SH-SY5Y (cell line): ENCODE data around the gene STC2.

Experiments used
- GATA2 ChIP-seq: IDR thresholded peaks from 2 replicates; pipeline ENCODE4 v1.6.1; 2011; ENCODE audit warnings: mild to moderate bottlenecking, low read depth, low read length
- GATA3 ChIP-seq: IDR thresholded peaks from 2 replicates; pipeline ENCODE4 v1.6.1; 2011; ENCODE audit warnings: low read depth, mild to moderate bottlenecking, low read length, moderate library complexity

GRCh38 chr5:173303878-173304590, 24.2 kb downstream of the STC2 start:
- no peak for TF ChIP-seq GATA3
- no peak for TF ChIP-seq GATA2
